DMS53 (cell line): ENCODE results near the gene ZNF592.
A peak's percentile ranks its signal among the peaks of the same experiment; 100 is the strongest.
"Not testable (repeated sequence)": the region's sequence is repeated elsewhere in the genome, so short reads cannot be mapped to it uniquely, and the experiment has no call there.

Experiments
- DNase-seq: peaks from one replicate; lab custom pipeline; 2025; lab: John Stamatoyannopoulos, UW

Gene ZNF592

GRCh38 chr15:84748274-84749110, at the start of gene ZNF592:
TSS of gene ZNF592 (plus strand) at chr15:84748592. CDS start at chr15:84782676, 34,084 bp downstream.
- peak; percentile 87 for DNase-seq

GRCh38 chr15:84699538-84700191, 48.7 kb upstream of the ZNF592 start:
- no peak for DNase-seq

- DNase-seq, result no peak
Observed at GRCh38 chr15:84702961-84703482, 45.4 kb upstream of the ZNF592 start.

GRCh38 chr15:84703808-84704207, 44.6 kb upstream of the ZNF592 start:
- DNase-seq, result no peak

GRCh38 chr15:84714372-84714771, 34.0 kb upstream of the ZNF592 start:
- DNase-seq, result no peak

GRCh38 chr15:84714821-84715220, 33.6 kb upstream of the ZNF592 start:
- no peak for DNase-seq

- DNase-seq, result peak; percentile 56
Observed at GRCh38 chr15:84715441-84716035, 32.9 kb upstream of the ZNF592 start.

- peak; percentile 95 for DNase-seq
Observed at GRCh38 chr15:84716036-84716732, 32.2 kb upstream of the ZNF592 start, which contains the start of gene SEC11A. TSS of gene SEC11A (minus strand) at chr15:84716139. CDS start at chr15:84716075, 64 bp downstream.

GRCh38 chr15:84721371-84721770, 27.0 kb upstream of the ZNF592 start:
- DNase-seq, result no peak

- no peak for DNase-seq
Observed at GRCh38 chr15:84722628-84723027, 25.8 kb upstream of the ZNF592 start.

- no peak for DNase-seq
Observed at GRCh38 chr15:84725001-84725491, 23.3 kb upstream of the ZNF592 start.

GRCh38 chr15:84727429-84727828, 21.0 kb upstream of the ZNF592 start:
- DNase-seq, result no peak

GRCh38 chr15:84731774-84732173, 16.6 kb upstream of the ZNF592 start:
- no peak for DNase-seq

GRCh38 chr15:84734794-84735479, 13.5 kb upstream of the ZNF592 start:
- DNase-seq, result peak; percentile 87

- not testable (repeated sequence) for DNase-seq
Observed at GRCh38 chr15:84735480-84736061, 12.8 kb upstream of the ZNF592 start.

- no peak for DNase-seq
Observed at GRCh38 chr15:84736375-84736774, 12.0 kb upstream of the ZNF592 start.

- DNase-seq, result no peak
Observed at GRCh38 chr15:84737005-84737404, 11.4 kb upstream of the ZNF592 start.

GRCh38 chr15:84740691-84741090, 7.7 kb upstream of the ZNF592 start:
- DNase-seq, result no peak

GRCh38 chr15:84741121-84741520, 7.3 kb upstream of the ZNF592 start:
- peak; percentile 8 for DNase-seq

- peak; percentile 82 for DNase-seq
Observed at GRCh38 chr15:84747416-84748273, 747 bp upstream of the ZNF592 start.
